Measurements from ENCODE around the gene ZNF593OS. TPM values are rescaled to one million over a fixed set of nuclear protein-coding genes. Genes with fewer than 3 reads are reported as not detected.
A peak's percentile ranks its signal among the peaks of the same experiment; 100 is the strongest.

ZNF593OS gene
- not detected for total RNA-seq

- Histone ChIP-seq H3K9me3 (no peaks in the 10 kb centered on the region), H3K27ac (no peak within 1 kb of the TSS), H3K4me3 (peak within 1 kb of the TSS in 1 of 2 donors; percentile 91), H3K4me1 (peaks cover 3 to 23% (median 8%) of the 10 kb centered on the region in 3 donors), H3K36me3 (peaks cover 0 to 11% of the 10 kb centered on the region in 2 donors), H3K27me3 (no peaks in the 10 kb centered on the region)
- WGBS, 2 donors (ENCODE audit: low coverage in 1 of 2) = 40% methylated on average over 2 of the region's 34 CpGs; no CpG with 5 or more reads in 1 of the 2 donors
- no peak for ATAC-seq
- TF ChIP-seq POLR2A (IDR thresholded peaks at IDR 0.05) = no peak
These were observed at the start of gene ZNF593OS for GRCh38 chr1:26171084-26172072. TSS of gene ZNF593OS (minus strand) at chr1:26171832. CDS start at chr1:26171661, 171 bp downstream.

- no peak for ATAC-seq
- TF ChIP-seq POLR2A (IDR thresholded peaks at IDR 0.05) (no peak), POLR2AphosphoS5 (IDR thresholded peaks at IDR 0.05) (no peak), EP300 (IDR thresholded peaks at IDR 0.05) (no peak), CTCF (IDR thresholded peaks at IDR 0.05) (no peak)
- Histone ChIP-seq H3K27ac (no peak overlapping the region), H3K27me3 (peaks cover 51% of the 10 kb centered on the region), H3K36me3 (no peaks in the 10 kb centered on the region), H3K4me1 (peaks cover 0 to 14% (median 8%) of the 10 kb centered on the region in 3 donors), H3K9me3 (no peaks in the 10 kb centered on the region), H3K4me3 (no peak overlapping the region)
- WGBS, 2 donors (ENCODE audit: low coverage in 1 of 2) = 73% methylated on average over 1 of the region's 2 CpGs; no CpG with 5 or more reads in 1 of the 2 donors
These were observed 49.5 kb upstream of the ZNF593OS start for GRCh38 chr1:26221094-26221493.

- no peaks in the 10 kb centered on the region for H3K36me3 ChIP-seq
- no peak for ATAC-seq
- no peaks in the 10 kb centered on the region for H3K9me3 ChIP-seq
- peaks cover 0 to 6% (median 4%) of the 10 kb centered on the region in 3 donors for H3K4me1 ChIP-seq
- H3K27me3 ChIP-seq = peaks cover 43% of the 10 kb centered on the region
- no peak for TF ChIP-seq POLR2A (IDR thresholded peaks at IDR 0.05)
- TF ChIP-seq EP300 (IDR thresholded peaks at IDR 0.05) = no peak
- no peak for TF ChIP-seq CTCF (IDR thresholded peaks at IDR 0.05)
- no peak for TF ChIP-seq POLR2AphosphoS5 (IDR thresholded peaks at IDR 0.05)
- WGBS, 2 donors (ENCODE audit: low coverage in 1 of 2) = 40 to 83% methylated on average over 1 of the region's 27 CpGs
- H3K4me3 ChIP-seq = no peak overlapping the region
- no peak overlapping the region for H3K27ac ChIP-seq
These were observed 48.7 kb upstream of the ZNF593OS start for GRCh38 chr1:26220199-26220912.

- WGBS, 2 donors (ENCODE audit: low coverage in 1 of 2) = 72% methylated on average over 2 of the region's 11 CpGs; no CpG with 5 or more reads in 1 of the 2 donors
- TF ChIP-seq POLR2AphosphoS5 (IDR thresholded peaks at IDR 0.05) (no peak), CTCF (IDR thresholded peaks at IDR 0.05) (no peak), EP300 (IDR thresholded peaks at IDR 0.05) (no peak)
- H3K4me1 ChIP-seq = no peaks in the 10 kb centered on the region
- no peaks in the 10 kb centered on the region for H3K36me3 ChIP-seq
- no peaks in the 10 kb centered on the region for H3K9me3 ChIP-seq
- no peak for ATAC-seq
- peaks cover 31% of the 10 kb centered on the region for H3K27me3 ChIP-seq
- no peak overlapping the region for H3K27ac ChIP-seq
- no peak overlapping the region for H3K4me3 ChIP-seq
These were observed 47.4 kb upstream of the ZNF593OS start for GRCh38 chr1:26218906-26219494.

- TF ChIP-seq POLR2A (IDR thresholded peaks at IDR 0.05) = no peak
- no peak for TF ChIP-seq POLR2AphosphoS5 (IDR thresholded peaks at IDR 0.05)
- no peak for TF ChIP-seq CTCF (IDR thresholded peaks at IDR 0.05)
- no peak for TF ChIP-seq EP300 (IDR thresholded peaks at IDR 0.05)
- WGBS, 2 donors (ENCODE audit: low coverage in 1 of 2) = 0% methylated on average over 1 of the region's 3 CpGs; no CpG with 5 or more reads in 1 of the 2 donors
- Histone ChIP-seq H3K27ac (no peak overlapping the region), H3K4me1 (no peaks in the 10 kb centered on the region), H3K4me3 (no peak overlapping the region), H3K9me3 (no peaks in the 10 kb centered on the region), H3K27me3 (peaks cover 17% of the 10 kb centered on the region), H3K36me3 (no peaks in the 10 kb centered on the region)
- ATAC-seq = no peak
These were observed 43.6 kb upstream of the ZNF593OS start for GRCh38 chr1:26215246-26215645.

Measured in gastroesophageal sphincter (tissue), 4 donors.